ENCODE results near the gene SLC6A7.

The SLC6A7 gene

GRCh38 chr5:150221471-150221870, 31.6 kb downstream of the SLC6A7 start:
- H2AFZ ChIP-seq (ENCODE audit: low read depth, low read length) = no peak overlapping the region
- TF ChIP-seq CTCF (IDR thresholded peaks at IDR 0.05; ENCODE audit: low read depth, low read length) = no peak
- no peak for TF ChIP-seq EZH2phosphoT487 (IDR thresholded peaks at IDR 0.05; ENCODE audit: low read depth)
- peaks cover 6% of the 10 kb centered on the region; the same call in 1 of the 2 replicates for H3K27me3 ChIP-seq (ENCODE audit: low read depth, low read length)
- no peak overlapping the region for H3K4me3 ChIP-seq (ENCODE audit: low read length)
- H3K79me2 ChIP-seq (ENCODE audit: low read length) = no peaks in the 10 kb centered on the region
- H4K20me1 ChIP-seq (ENCODE audit: insufficient read depth, low read length) = no peaks in the 10 kb centered on the region
- H3K4me2 ChIP-seq (ENCODE audit: low read length) = no peak overlapping the region
- no peaks in the 10 kb centered on the region for H3K9me3 ChIP-seq (ENCODE audit: insufficient read depth, low read length)
- no peaks in the 10 kb centered on the region for H3K4me1 ChIP-seq (ENCODE audit: low read length)
- no peak overlapping the region for H3K27ac ChIP-seq (ENCODE audit: low read length)
- H3K9ac ChIP-seq (ENCODE audit: low read length) = no peak overlapping the region
- H3K36me3 ChIP-seq (replicated peaks; ENCODE audit: low read depth, low read length) = no peaks in the 10 kb centered on the region

DNA sequence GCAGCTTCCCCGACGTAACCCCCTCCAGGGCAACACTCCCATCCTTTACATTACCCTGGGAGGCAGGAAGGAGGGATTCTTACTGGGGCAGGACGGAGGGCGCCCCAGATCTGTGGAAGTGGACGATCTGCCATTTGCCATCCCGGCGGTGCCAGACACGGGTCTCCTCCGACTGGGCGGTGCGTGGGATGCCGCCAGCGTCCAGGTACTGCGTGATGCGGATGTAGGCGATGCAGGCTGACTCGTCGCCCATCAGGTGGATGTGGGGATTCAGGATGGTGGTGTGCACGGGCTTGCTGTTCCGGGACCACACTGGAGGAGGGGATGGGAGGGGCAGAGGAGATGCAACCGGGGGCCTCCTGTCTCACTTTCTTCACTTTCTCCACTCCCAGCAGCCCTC, 33.0 kb downstream of the SLC6A7 start:
- no peak overlapping the region for H3K9ac ChIP-seq (ENCODE audit: low read length)
- peaks cover 1% of the 10 kb centered on the region; the same call in 1 of the 2 replicates for H3K27me3 ChIP-seq (ENCODE audit: low read depth, low read length)
- no peak overlapping the region for H3K4me3 ChIP-seq (ENCODE audit: low read length)
- H3K79me2 ChIP-seq (ENCODE audit: low read length) = no peaks in the 10 kb centered on the region
- no peak overlapping the region for H3K4me2 ChIP-seq (ENCODE audit: low read length)
- no peak overlapping the region for H2AFZ ChIP-seq (ENCODE audit: low read depth, low read length)
- no peaks in the 10 kb centered on the region for H3K9me3 ChIP-seq (ENCODE audit: insufficient read depth, low read length)
- H3K36me3 ChIP-seq (replicated peaks; ENCODE audit: low read depth, low read length) = no peaks in the 10 kb centered on the region
- no peak overlapping the region for H3K27ac ChIP-seq (ENCODE audit: low read length)
- TF ChIP-seq CTCF (IDR thresholded peaks at IDR 0.05; ENCODE audit: low read depth, low read length) = no peak
- no peak for TF ChIP-seq EZH2phosphoT487 (IDR thresholded peaks at IDR 0.05; ENCODE audit: low read depth)
- no peaks in the 10 kb centered on the region for H4K20me1 ChIP-seq (ENCODE audit: insufficient read depth, low read length)
- H3K4me1 ChIP-seq (ENCODE audit: low read length) = no peaks in the 10 kb centered on the region

DNA sequence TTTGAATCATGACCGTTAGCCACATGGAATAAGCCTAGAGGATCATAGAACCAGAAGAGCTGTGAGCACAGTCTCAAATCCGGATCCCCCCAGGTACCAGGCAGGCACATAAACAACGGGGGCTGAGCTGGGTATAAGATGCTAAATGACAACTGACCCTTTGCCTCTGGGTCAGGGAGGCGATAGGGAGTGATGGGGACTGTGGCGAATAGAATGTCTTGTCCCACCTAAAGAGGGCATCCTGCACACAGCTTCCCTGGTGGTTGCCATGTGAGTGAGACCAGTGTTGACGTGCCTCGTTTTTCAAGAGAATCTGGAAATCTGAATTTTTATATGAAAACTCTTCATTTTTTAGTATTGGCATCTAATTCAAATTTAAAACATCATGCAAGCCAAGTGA, 33.6 kb downstream of the SLC6A7 start:
- Histone ChIP-seq H3K4me2 (ENCODE audit: low read length) (no peak overlapping the region), H3K4me1 (ENCODE audit: low read length) (no peaks in the 10 kb centered on the region), H3K36me3 (replicated peaks; ENCODE audit: low read depth, low read length) (no peaks in the 10 kb centered on the region), H3K4me3 (ENCODE audit: low read length) (no peak overlapping the region), H3K79me2 (ENCODE audit: low read length) (no peaks in the 10 kb centered on the region), H3K9me3 (ENCODE audit: insufficient read depth, low read length) (no peaks in the 10 kb centered on the region), H3K27ac (ENCODE audit: low read length) (no peak overlapping the region), H3K27me3 (ENCODE audit: low read depth, low read length) (no peaks in the 10 kb centered on the region), H3K9ac (ENCODE audit: low read length) (no peak overlapping the region), H4K20me1 (ENCODE audit: insufficient read depth, low read length) (no peaks in the 10 kb centered on the region), H2AFZ (ENCODE audit: low read depth, low read length) (no peak overlapping the region)
- TF ChIP-seq EZH2phosphoT487 (IDR thresholded peaks at IDR 0.05; ENCODE audit: low read depth) = no peak
- no peak for TF ChIP-seq CTCF (IDR thresholded peaks at IDR 0.05; ENCODE audit: low read depth, low read length)

GRCh38 chr5:150224483-150225027, 34.7 kb downstream of the SLC6A7 start:
- no peaks in the 10 kb centered on the region for H3K9me3 ChIP-seq (ENCODE audit: insufficient read depth, low read length)
- no peak overlapping the region for H3K9ac ChIP-seq (ENCODE audit: low read length)
- TF ChIP-seq EZH2phosphoT487 (IDR thresholded peaks at IDR 0.05; ENCODE audit: low read depth) (no peak), CTCF (IDR thresholded peaks at IDR 0.05; ENCODE audit: low read depth, low read length) (no peak)
- H3K4me1 ChIP-seq (ENCODE audit: low read length) = no peaks in the 10 kb centered on the region
- no peak overlapping the region for H3K27ac ChIP-seq (ENCODE audit: low read length)
- no peaks in the 10 kb centered on the region for H3K36me3 ChIP-seq (replicated peaks; ENCODE audit: low read depth, low read length)
- H4K20me1 ChIP-seq (ENCODE audit: insufficient read depth, low read length) = no peaks in the 10 kb centered on the region
- no peak overlapping the region for H2AFZ ChIP-seq (ENCODE audit: low read depth, low read length)
- no peak overlapping the region for H3K4me3 ChIP-seq (ENCODE audit: low read length)
- no peaks in the 10 kb centered on the region for H3K27me3 ChIP-seq (ENCODE audit: low read depth, low read length)
- no peaks in the 10 kb centered on the region for H3K79me2 ChIP-seq (ENCODE audit: low read length)
- no peak overlapping the region for H3K4me2 ChIP-seq (ENCODE audit: low read length)
